Epithelial cell of esophagus (primary cell): ENCODE measurements around the gene RHOT1.
"Not testable (repeated sequence)": the region's sequence is repeated elsewhere in the genome, so short reads cannot be mapped to it uniquely, and the experiment has no call there.

Experiments
- DNase-seq: peaks from one replicate; pipeline ENCODE4 v3.0.0; 2010; ENCODE audit warnings: low read depth
- H3K4me3 ChIP-seq: 2 replicates; pipeline ENCODE4 v1.5.1; 2011; ENCODE audit warnings: mild to moderate bottlenecking, low read length, control low read depth
- CTCF ChIP-seq: IDR thresholded peaks from 2 replicates; pipeline ENCODE4 v1.5.1; 2011; ENCODE audit warnings: low read depth, mild to moderate bottlenecking, low read length, control low read depth, inconsistent platforms; ENCODE audit not compliant: insufficient read depth; ENCODE audit errors: missing control alignments

The RHOT1 gene

GRCh38 chr17:32124985-32125847 lies 17.1 kb upstream of the RHOT1 start:
- H3K4me3 ChIP-seq: no peak overlapping the region
- no peak for DNase-seq
- no peak for TF ChIP-seq CTCF

GRCh38 chr17:32125848-32126153 lies 16.5 kb upstream of the RHOT1 start:
- no peak for TF ChIP-seq CTCF
- no peak overlapping the region for H3K4me3 ChIP-seq
- DNase-seq: no peak

GRCh38 chr17:32126325-32126724 lies 16.0 kb upstream of the RHOT1 start:
- H3K4me3 ChIP-seq: no peak overlapping the region
- no peak for TF ChIP-seq CTCF
- no peak for DNase-seq

GRCh38 chr17:32126746-32127145 lies 15.6 kb upstream of the RHOT1 start:
- H3K4me3 ChIP-seq: no peak overlapping the region
- TF ChIP-seq CTCF: no peak
- DNase-seq: no peak

- peak overlapping the region; percentile 60 for H3K4me3 ChIP-seq
- TF ChIP-seq CTCF: no peak
These were observed 15.0 kb upstream of the RHOT1 start for GRCh38 chr17:32127158-32127897.

GRCh38 chr17:32128470-32128869 lies 13.8 kb upstream of the RHOT1 start:
- DNase-seq: peak; percentile 45
- H3K4me3 ChIP-seq: peak overlapping the region; percentile 60

More at GRCh38 chr17:32127158-32127897, 15.0 kb upstream of the RHOT1 start:
- DNase-seq: peak; percentile 83

- not testable (repeated sequence) for DNase-seq, H3K4me3 ChIP-seq
- peak; percentile 16 for TF ChIP-seq CTCF
These were observed 6.7 kb upstream of the RHOT1 start for GRCh38 chr17:32135497-32136117.
